Esophagus squamous epithelium (tissue), 5 donors: Measurements from ENCODE around the gene RRBP1. TPM values are rescaled to one million over a fixed set of nuclear protein-coding genes. Genes with fewer than 3 reads are reported as not detected.
"Not testable (repeated sequence)": the region's sequence is repeated elsewhere in the genome, so short reads cannot be mapped to it uniquely, and the experiment has no call there.

Experiments
- DNase-seq: peaks from one replicate; lab custom pipeline; 2025; lab: John Stamatoyannopoulos, UW
- H3K27ac ChIP-seq, 4 donors: fragments of 200-600 bp; sonication (generic); one replicate each; pipeline ENCODE4 v1.5.1; 2016 to 2019; ENCODE audit warnings: mild to moderate bottlenecking in 1 of 4
- H3K27me3 ChIP-seq, 4 donors: fragments of 200-600 bp; sonication (generic); 1 replicate in 3 of 4; 2 replicates in 1 of 4; pipeline versions ENCODE4 v1.5.1 to v1.6.0; 2017 to 2021; ENCODE audit warnings: antibody characterized with exemption in 1 of 4
- H3K36me3 ChIP-seq, 3 donors: fragments of 200-600 bp; sonication (generic); one replicate each; pipeline ENCODE4 v1.5.1; 2016 to 2019
- H3K4me1 ChIP-seq, 3 donors: fragments of 200-600 bp; sonication (generic); one replicate each; pipeline ENCODE4 v1.5.1; 2017 to 2019
- H3K4me3 ChIP-seq, 4 donors: fragments of 200-600 bp; sonication (generic); 1 replicate in 3 of 4; 2 replicates in 1 of 4; pipeline ENCODE4 v1.5.1; 2016 to 2019; ENCODE audit warnings: mild to moderate bottlenecking in 2 of 4, moderate library complexity in 1 of 4
- H3K9me3 ChIP-seq, 3 donors: fragments of 200-600 bp; sonication (generic); one replicate each; pipeline ENCODE4 v1.5.1; 2016 to 2019
- POLR2A ChIP-seq, 4 donors: fragments of 450-650 bp; IDR thresholded peaks; one replicate each; pipeline ENCODE4 v1.6.1; 2017; ENCODE audit warnings: antibody characterized with exemption in 4 of 4, mild to moderate bottlenecking in 4 of 4, moderate library complexity in 3 of 4
- WGBS, 2 donors: methylation state at CpG; one replicate each; pipeline ENCODE4 v1.1.5; 2018; 5-methylcytosine and 5-hydroxymethylcytosine counted together
- intact Hi-C: fragments of 100-400 bp; cut with DNase I; formaldehyde crosslinking; loops from one replicate; pipeline ENCODE4 v1.15.0; 2022
- total RNA-seq, 4 donors: library from RNA; depleted of rRNA; stranded (reverse); fragments of >200 nt; gene quantifications; one replicate each; pipeline ENCODE4 v1.1.0, GENCODE V29; 2016
- TF ChIP-seq, protein P1 (sequence below), 6 experiments: fragments of 450-650 bp in 4 of 6; fragments of 200-600 bp in 2 of 6; sonication (generic) in 2 of 6; IDR thresholded peaks; one replicate each; pipeline ENCODE4 v1.5.1; 2016 to 2019; ENCODE audit warnings: antibody characterized with exemption in 6 of 6, mild to moderate bottlenecking in 4 of 6, moderate library complexity in 4 of 6
- donor health status: DM: yes; HTN: yes; CAD: no.

Gene RRBP1
- total RNA-seq, 4 donors from 2014 or later = 61.4 to 128 (median 72.7) TPM

GRCh38 chr20:17663040-17663399, 19.0 kb downstream of the RRBP1 start:
- Histone ChIP-seq H3K4me1 (peaks cover 0 to 54% (median 6%) of the 10 kb centered on the region in 3 donors), H3K27me3 (no peaks in the 10 kb centered on the region), H3K9me3 (peaks cover 0 to 10% (median 5%) of the 10 kb centered on the region in 3 donors), H3K4me3 (no peak overlapping the region), H3K36me3 (peaks cover 4 to 29% (median 5%) of the 10 kb centered on the region in 3 donors), H3K27ac (peak overlapping the region in 1 of 4 donors; percentile 48)
- intact Hi-C loops = no loop called here
- 74 to 90% methylated on average over 13 of the region's 13 CpGs for WGBS, 2 donors
- no peak for TF ChIP-seq POLR2A (IDR thresholded peaks at IDR 0.05)
- TF ChIP-seq, protein P1, sequence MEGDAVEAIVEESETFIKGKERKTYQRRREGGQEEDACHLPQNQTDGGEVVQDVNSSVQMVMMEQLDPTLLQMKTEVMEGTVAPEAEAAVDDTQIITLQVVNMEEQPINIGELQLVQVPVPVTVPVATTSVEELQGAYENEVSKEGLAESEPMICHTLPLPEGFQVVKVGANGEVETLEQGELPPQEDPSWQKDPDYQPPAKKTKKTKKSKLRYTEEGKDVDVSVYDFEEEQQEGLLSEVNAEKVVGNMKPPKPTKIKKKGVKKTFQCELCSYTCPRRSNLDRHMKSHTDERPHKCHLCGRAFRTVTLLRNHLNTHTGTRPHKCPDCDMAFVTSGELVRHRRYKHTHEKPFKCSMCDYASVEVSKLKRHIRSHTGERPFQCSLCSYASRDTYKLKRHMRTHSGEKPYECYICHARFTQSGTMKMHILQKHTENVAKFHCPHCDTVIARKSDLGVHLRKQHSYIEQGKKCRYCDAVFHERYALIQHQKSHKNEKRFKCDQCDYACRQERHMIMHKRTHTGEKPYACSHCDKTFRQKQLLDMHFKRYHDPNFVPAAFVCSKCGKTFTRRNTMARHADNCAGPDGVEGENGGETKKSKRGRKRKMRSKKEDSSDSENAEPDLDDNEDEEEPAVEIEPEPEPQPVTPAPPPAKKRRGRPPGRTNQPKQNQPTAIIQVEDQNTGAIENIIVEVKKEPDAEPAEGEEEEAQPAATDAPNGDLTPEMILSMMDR (IDR thresholded peaks at IDR 0.05) = no peak
- no peak for DNase-seq

DNA sequence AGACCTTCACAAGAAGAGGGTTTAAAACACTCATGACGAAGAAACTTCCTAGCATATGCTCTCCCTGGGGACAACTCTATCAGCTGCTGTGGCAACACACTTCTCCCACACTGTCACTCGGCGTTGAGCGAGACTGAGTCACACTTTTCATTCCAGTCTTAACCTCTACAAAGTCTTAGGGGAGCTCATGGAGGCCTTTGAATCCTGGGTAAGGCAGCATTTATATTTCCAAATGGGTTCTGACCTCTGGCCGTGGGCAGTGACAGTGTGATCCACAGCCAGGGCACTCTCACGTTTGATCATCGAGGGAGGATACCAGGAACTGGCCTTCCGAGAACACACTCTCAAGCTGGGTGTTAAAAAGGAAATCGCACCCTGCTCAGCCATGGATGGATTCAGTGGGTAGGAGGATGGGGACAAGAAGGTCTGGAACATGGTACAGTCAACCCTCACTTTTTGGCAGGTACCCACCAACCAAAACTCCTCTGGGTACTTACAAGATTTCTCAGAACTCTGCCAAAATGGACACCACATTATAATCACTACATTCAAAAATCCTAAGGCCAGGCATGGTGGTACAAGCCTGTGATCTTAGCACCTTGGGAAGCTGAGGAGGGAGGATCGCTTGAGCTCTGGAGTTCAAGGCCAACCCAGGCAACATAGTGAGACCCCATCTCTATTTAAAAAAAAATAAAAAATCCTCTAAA, 19.6 kb downstream of the RRBP1 start:
- TF ChIP-seq, protein P1 (IDR thresholded peaks at IDR 0.05) = no peak
- TF ChIP-seq POLR2A (IDR thresholded peaks at IDR 0.05) = no peak
- Histone ChIP-seq H3K4me1 (peaks cover 0 to 54% (median 6%) of the 10 kb centered on the region in 3 donors), H3K9me3 (peaks cover 0 to 10% (median 5%) of the 10 kb centered on the region in 3 donors), H3K4me3 (no peak overlapping the region), H3K27ac (peak overlapping the region in 2 of 4 donors; percentile 41 to 48), H3K27me3 (no peaks in the 10 kb centered on the region), H3K36me3 (peaks cover 4 to 29% (median 6%) of the 10 kb centered on the region in 3 donors)
- DNase-seq = no peak
- intact Hi-C loops = no loop called here
- WGBS, 2 donors = 61 to 76% methylated on average over 8 to 10 of the region's 10 CpGs

DNA sequence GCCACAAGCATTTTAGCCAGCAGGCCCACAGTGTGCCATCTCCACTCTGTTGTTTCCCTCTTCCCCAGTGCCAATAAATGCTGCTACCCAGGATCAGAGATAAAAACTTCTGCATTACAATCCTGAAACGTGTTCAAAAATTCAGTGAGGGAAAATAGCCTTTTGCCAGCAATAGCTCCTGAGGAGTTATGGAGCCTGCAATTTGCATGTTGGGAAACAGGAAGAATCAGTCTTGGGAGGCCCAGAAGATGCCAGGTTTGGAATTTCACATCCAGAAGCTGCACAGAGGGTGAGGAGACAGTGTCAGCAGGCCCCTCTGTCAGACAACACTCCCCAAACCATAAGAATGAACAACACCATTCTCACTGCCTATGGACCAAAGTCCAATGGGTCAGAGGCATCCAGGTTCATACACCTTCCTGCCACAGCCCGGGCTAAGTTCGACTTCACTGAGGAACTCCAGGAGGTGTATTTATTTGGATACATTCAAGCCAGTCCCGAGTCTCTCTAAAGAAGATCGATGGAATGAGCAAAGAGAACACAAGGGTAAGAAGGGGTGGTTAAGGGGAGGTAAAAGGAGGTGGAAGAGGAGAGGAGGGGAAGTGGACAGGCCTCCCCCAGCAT, 20.8 kb downstream of the RRBP1 start:
- H3K4me3 ChIP-seq = no peak overlapping the region
- no peak for DNase-seq
- peaks cover 0 to 10% (median 5%) of the 10 kb centered on the region in 3 donors for H3K9me3 ChIP-seq
- TF ChIP-seq POLR2A (IDR thresholded peaks at IDR 0.05) = no peak
- TF ChIP-seq, protein P1 (IDR thresholded peaks at IDR 0.05) = no peak
- H3K27me3 ChIP-seq = no peaks in the 10 kb centered on the region
- H3K36me3 ChIP-seq = peaks cover 4 to 41% (median 6%) of the 10 kb centered on the region in 3 donors
- H3K4me1 ChIP-seq = peaks cover 0 to 50% (median 6%) of the 10 kb centered on the region in 3 donors
- H3K27ac ChIP-seq = peak overlapping the region in 2 of 4 donors; percentile 47 to 48
- 54 to 61% methylated on average over 3 to 5 of the region's 5 CpGs for WGBS, 2 donors
- intact Hi-C loops = no loop called here

- intact Hi-C loops = no loop called here
- no peak for TF ChIP-seq POLR2A (IDR thresholded peaks at IDR 0.05)
- TF ChIP-seq, protein P1 (IDR thresholded peaks at IDR 0.05) = no peak
- no peak for DNase-seq
- H3K4me3 ChIP-seq = no peak overlapping the region
- H3K27me3 ChIP-seq = no peaks in the 10 kb centered on the region
- WGBS, 2 donors = 78 to 89% methylated on average over 3 of the region's 6 CpGs
- peak overlapping the region in 2 of 4 donors; percentile 47 to 48 for H3K27ac ChIP-seq
- peaks cover 4 to 45% (median 6%) of the 10 kb centered on the region in 3 donors for H3K36me3 ChIP-seq
- H3K9me3 ChIP-seq = peaks cover 0 to 10% (median 5%) of the 10 kb centered on the region in 3 donors
- H3K4me1 ChIP-seq = peaks cover 0 to 50% (median 6%) of the 10 kb centered on the region in 3 donors
These were observed 21.4 kb downstream of the RRBP1 start for GRCh38 chr20:17660667-17661066.

DNA sequence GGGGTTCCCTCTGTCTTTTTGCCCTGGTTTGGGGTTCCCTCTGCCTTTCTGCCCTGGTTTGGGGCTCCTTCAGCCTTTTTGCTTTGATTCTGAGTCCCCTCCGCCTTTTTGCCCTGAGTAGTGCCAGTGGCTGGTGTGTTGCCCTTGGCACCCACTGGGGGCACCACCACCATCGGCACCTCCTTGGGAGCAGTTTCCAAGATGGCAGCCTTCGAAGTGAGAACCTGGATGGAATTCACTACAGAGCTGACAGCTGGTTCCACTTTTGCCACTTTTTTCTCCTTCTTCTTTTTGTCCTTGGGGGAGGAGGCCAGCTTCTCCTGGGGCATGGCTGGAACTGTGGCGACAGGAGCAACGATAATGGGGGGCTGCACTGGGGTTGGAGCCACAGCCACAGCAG, 22.2 kb downstream of the RRBP1 start:
- intact Hi-C loops = no loop called here
- no peak for DNase-seq
- Histone ChIP-seq H3K27ac (no peak overlapping the region), H3K4me1 (peaks cover 0 to 50% (median 0%) of the 10 kb centered on the region in 3 donors), H3K36me3 (peaks cover 4 to 46% (median 6%) of the 10 kb centered on the region in 3 donors), H3K4me3 (no peak overlapping the region), H3K9me3 (peaks cover 0 to 10% (median 5%) of the 10 kb centered on the region in 3 donors), H3K27me3 (no peaks in the 10 kb centered on the region)
- 99 to 100% methylated on average over 5 of the region's 5 CpGs for WGBS, 2 donors
- no peak for TF ChIP-seq POLR2A (IDR thresholded peaks at IDR 0.05)
- TF ChIP-seq, protein P1 (IDR thresholded peaks at IDR 0.05) = no peak

DNA sequence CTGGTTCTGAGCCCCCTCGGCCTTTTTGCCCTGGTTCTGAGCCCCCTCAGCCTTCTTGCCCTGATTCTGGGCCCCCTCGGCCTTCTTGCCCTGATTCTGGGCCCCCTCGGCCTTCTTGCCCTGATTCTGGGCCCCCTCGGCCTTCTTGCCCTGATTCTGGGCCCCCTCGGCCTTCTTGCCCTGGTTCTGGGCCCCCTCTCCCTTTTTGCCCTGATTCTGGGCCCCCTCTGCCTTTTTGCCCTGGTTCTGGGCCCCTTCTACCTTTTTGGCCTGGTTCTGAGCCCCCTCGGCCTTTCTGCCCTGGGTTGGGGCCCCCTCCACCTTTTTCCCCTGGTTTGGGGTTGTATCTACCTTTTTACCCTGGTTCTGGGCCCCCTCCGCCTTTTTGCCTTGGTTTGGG, 22.7 kb downstream of the RRBP1 start:
- H3K27ac ChIP-seq, H3K9me3 ChIP-seq, H3K27me3 ChIP-seq, DNase-seq, H3K4me3 ChIP-seq, intact Hi-C loops: not testable (repeated sequence)
- WGBS, 2 donors = 93 to 96% methylated on average over 7 of the region's 7 CpGs
- Histone ChIP-seq H3K4me1 (peaks cover 0 to 47% (median 0%) of the 10 kb centered on the region in 3 donors), H3K36me3 (peaks cover 4 to 51% (median 6%) of the 10 kb centered on the region in 3 donors)
